WTC11 (cell line): ENCODE data around the gene TCHP.

Experiments used
- E2F4 ChIP-seq: sonication (generic); formaldehyde crosslinking; IDR thresholded peaks from 2 replicates; pipeline ENCODE4 v1.8.1; 2022; ENCODE audit warnings: low read depth, mild to moderate bottlenecking, moderate library complexity, missing genetic modification reagents, borderline replicate concordance
- FOXP1 ChIP-seq: sonication (generic); formaldehyde crosslinking; IDR thresholded peaks from 2 replicates; pipeline ENCODE4 v1.8.0; 2022; ENCODE audit warnings: missing genetic modification reagents, mild to moderate bottlenecking, moderate library complexity, borderline replicate concordance

- TF ChIP-seq E2F4 (no peak), FOXP1 (CRISPR knock-in tag) (no peak)
Measured at GRCh38 chr12:109864916-109865315, 35.2 kb upstream of the TCHP start.
